Right kidney (tissue), 9 donors: ENCODE results near the gene FALEC.

ENCODE experiments used
- DNase-seq: peaks from one replicate; pipeline ENCODE4 v3.0.0-alpha.2; 2016
- long read RNA-seq, 8 donors: transcript quantifications; one replicate each; lab custom pipeline, GENCODE V29; 2026

The FALEC gene
- long read RNA-seq, donor 1 = 0 reads
- long read RNA-seq, donor 2 = 0 reads
- long read RNA-seq, donor 3 = 0 reads
- long read RNA-seq, donor 4 = 0 reads
- long read RNA-seq, donor 5 = 0 reads
- long read RNA-seq, donor 6 = 0 reads
- long read RNA-seq, donor 7 = 0 reads
- long read RNA-seq, donor 8 = 0 reads

DNA sequence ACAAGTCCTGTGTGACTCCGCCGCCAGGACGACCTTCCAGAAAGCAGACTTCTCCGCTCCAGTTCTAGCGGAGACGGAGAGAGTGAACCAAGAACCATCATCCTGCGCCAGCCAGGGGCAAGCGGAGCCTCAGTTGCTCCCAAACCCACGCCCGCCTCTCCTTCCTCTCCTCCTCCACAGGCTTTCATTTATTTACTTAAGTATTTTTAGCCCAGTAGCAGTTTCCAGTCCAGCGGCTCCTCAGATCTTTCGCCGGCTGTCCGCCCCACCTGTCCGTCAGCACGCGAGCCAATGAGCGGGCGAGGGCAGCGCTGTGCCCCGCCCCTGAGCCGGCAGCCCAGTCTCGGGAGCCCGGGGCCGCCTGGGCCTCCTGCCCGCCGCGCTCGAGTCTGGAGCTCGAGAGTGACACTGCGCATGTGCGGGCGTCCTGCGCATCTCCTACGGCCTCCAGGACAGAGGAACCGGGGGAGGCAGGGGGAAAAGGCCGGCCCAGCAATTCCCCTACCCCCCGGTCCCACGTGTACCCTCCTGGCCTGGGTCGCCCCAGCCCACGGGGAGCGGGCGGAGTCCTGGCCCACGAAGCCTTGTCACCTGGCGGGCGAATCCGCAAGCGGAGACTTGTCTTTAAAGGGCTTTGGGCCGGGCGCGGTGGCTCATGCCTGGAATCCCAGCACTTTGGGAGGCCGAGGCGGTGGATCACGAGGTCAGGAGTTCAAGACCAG is at the start of gene FALEC:
TSS of gene FALEC (plus strand) at position 425 of the 722 bp plus-strand sequence.
- peak; percentile 96 for DNase-seq

DNA sequence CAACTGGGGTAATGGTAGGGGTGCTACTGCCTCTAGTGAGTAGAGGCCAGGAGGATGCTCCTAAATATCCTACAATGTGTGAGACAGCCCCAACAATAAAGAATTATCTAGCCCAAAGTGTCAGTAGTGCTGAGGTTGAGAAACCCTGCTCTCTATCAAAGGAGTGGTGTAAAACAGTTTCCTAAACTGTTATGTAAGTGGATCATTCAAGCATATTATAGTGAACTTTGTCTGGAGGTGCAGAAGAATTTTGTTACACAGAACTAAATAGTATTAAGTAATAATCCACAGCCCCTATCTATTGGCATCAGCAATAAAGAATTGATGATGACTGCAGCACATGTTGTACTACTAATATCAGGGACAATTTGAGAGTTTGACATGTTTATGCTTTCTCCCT is 48.6 kb upstream of the FALEC start:
- no peak for DNase-seq

DNA sequence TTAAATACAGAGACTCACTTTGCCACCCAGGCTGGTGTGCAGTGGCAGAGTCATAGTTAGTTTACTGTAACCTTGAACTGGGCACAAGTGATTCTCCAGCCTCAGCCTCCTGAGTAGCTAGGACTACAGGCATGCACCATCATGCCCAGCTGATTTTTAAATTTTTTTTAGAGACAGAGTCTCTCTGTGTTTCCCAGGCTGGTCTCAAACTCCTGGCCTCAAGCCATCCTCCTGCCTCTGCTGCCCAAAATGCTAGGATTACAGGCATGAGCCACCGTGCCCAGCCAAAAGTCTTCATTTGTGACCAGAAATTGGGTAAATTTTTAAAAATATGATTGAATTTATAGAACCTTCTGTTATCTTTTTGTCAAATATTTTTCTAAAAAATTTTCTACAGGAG is 46.3 kb upstream of the FALEC start:
- DNase-seq = no peak

DNA sequence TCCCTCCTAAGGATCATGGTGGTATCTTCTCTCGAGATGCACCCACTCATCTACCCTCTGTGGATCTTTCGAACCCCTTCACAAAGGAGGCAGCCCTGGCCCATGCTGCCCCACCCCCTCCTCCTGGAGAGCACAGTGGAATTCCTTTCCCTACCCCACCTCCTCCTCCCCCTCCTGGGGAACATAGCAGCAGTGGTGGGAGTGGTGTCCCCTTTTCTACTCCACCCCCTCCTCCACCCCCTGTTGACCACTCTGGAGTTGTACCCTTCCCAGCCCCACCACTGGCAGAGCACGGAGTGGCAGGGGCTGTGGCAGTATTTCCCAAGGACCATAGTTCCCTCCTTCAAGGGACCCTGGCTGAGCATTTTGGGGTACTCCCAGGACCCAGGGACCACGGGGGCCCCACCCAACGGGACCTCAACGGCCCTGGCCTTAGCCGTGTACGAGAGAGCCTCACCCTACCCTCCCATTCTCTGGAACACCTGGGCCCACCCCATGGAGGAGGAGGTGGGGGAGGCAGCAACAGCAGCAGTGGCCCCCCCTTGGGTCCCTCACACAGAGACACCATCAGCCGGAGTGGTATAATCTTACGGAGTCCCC is 42.9 kb upstream of the FALEC start:
- DNase-seq = no peak

DNA sequence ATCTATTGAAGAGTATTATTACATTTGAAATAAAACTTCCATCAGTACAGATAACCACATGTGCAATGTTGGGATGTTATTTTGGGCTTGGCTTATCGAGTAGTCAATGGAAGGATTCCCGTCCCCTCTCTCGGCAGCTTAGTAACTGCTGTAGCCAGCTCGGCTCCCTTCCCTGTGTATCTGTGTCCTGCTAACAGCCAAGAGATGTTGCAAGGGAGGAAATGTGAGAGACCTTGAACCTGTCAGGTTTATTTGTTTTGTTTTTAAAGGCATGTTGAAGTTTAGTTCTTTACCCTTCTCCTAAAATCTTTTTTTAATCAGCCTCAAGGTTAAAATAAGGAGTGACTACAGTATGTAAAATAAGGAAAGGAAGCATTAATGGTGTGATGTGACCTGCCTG is 41.9 kb upstream of the FALEC start:
- DNase-seq = no peak

DNA sequence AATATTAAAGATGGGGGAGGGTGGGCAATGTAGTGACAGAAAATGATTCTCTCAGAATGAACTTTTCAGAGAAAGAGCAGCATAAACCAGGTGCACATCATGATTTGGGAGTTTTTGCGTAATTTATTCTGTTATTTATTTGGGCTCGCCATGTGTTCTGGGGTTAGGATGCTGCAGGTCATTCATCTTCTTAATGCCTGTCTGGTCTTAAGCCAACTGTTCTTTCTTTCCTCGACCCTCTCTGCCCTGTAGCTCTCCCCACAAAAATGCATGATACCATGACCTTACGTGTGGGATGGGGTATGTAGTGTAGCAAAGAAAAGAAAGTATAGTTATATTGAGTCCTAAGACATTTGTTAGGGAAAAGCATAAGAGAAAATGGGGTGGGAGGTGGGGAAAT is 40.7 kb upstream of the FALEC start:
- no peak for DNase-seq

DNA sequence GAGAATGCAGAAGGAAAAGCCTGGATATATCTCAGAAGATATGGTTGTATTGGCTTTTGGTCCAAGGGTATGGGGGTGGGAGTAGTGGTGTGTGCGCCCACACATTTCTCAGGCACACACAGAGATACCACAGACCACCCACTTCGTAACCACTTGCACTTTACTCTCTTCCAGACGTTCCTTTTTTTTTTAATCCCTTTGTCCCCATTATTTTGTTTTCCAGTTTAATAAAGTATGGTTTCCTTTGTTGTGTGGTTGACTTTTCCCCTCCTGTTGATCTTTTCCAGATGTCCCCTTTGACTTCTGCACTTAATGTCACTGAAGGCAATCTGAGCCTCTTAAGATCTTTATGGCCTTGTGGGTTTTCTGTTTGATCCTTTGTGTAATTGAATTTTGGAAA is 38.8 kb upstream of the FALEC start:
- no peak for DNase-seq

DNA sequence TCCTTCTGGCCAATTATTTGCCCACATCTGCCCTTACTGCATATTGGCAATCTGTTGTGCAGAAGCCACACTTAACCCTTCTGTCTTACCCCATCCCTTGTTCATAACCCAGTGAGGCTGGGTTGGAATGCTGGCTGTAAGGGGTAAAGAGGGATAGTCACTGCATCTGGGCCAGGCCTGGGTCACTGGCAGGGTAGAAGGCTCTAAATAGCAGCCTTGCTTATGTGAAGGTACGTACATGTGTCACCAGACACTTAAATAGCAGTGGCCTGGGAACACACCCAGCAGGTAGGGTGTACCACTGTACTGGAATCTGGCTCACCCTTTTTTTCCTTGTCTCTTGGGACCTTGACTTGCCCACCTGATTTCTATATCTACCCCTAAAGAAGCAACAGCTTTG is 38.2 kb upstream of the FALEC start:
- DNase-seq = no peak

DNA sequence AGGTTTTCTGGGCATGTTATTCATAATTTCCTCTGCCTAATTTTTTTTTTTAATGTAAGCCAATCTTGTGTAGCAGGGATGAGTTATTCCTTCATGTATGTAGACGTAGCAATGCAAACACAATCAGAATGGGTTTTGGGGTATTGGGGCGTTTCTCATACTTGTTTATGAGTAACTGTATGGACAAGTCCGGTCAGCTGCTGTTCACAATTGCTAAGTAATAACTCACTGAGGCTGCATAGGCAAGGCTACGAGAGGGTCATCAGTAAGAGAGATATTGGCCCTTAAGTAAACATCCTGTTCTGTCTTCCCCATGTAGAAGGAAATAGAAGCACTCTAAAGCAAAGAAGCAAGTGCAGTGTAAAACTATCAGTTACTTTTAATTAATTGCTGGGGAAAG is 37.8 kb upstream of the FALEC start:
- DNase-seq = no peak

DNA sequence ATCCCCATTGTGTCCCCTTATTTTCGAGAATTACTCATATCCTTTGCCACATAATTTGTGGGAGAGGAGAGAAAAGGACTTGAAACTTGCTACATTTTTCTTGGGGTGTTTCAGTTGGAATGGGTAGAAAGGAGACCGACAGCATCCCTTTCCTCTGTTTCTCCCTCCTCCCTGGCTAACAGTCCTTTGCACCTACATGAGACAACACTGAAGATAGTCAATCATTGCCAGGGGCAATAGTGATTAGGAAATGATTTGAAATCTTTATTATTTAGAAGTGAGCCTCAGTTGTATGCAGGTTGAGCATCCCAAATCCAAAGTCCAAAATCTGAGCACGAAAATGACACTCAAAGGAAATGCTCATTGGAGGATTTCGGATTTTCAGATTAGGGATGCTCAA is 36.2 kb upstream of the FALEC start:
- DNase-seq = no peak

DNA sequence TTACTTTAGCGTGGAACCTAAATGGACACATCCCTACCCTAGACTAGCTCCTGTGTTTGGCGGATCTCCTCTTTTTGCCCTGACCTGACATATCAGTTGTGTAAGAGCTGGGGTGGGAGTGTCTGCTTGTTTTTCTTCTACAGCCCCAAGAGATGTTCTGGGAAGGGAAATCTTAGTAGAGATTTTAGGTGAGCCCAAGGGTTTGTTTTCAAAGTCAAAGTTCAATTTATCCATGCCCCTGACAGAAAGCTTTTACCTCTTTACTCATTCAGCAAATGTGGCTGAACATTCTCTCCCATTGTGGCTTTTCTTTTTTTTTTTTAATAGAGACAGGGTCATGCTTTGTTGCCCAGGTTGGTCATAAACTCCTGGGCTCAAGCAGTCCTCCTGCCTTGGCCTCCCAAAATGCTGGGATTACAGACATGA is 35.6 kb upstream of the FALEC start:
- DNase-seq = no peak

DNA sequence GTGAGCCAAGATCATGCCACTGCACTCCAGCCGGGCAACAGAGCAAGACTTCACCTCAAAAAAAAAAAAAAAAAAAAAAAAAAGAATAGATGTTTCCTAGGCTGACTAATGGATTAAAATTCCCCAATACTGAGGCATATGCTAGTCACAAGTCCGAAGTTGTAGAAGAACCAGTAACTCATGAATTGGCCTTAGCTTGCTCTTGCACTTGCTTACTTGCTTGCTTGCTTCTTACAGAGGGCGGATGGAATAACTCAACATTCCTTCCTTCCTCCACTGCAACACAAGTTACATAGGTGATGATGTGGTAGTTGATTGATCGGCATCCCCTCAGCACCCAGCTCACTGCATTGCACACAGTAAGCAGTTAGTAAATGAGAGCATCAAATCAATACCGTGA is 31.1 kb upstream of the FALEC start:
- DNase-seq = no peak

DNA sequence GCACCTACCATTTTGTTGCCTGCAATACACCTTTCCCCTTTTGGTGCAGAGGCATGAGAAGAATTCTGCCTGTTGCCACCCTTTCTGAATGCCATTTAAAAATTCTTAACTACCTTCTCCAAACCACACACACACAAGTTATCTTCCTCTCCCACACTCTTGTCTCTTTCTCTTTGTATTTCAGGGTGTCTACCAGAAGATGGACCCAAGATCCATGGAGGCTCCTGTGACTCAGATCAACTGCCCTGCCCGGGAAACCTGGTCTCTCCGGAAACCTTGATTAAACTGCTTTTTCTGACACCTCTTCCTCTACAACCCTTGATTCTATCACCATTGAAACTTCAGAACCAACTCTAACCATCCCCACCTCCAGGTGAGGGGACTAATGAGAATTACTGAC is 30.7 kb upstream of the FALEC start:
- DNase-seq = no peak

DNA sequence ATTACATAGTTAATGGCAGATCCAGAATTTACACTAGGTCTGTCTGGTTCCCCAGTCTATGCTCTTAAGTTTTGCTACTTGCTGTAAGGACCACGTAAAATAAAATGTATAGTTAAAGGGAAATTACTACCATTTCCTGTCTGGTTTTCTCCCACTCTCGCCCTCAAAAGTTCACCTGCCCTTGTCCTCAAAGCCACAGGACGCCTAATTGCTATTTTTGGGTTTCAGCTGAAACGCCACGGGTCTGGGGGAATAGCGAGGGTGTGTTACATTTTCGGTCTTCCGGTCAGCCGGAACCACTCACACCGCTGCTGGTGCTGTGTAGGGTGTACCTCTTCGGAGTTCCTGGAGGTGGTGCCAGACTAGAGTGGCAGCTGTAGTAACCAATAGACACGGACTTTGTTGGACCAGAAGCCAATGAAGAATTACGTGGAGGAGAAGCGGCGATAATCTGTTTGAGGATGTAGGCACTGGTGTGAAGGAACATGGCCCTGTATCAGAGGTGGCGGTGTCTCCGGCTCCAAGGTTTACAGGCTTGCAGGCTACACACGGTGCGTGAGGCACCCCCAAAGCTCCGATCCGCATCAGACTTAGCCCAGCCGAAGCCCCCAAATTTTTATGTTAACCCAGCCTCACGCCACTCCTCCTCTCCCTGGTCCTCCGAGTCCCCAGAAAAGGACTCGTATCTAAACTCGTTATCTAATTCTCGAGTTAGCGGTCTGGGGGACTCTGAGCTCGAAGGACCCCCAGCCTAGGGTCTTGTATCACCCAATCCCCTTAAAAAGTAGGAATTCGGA is 28.4 kb upstream of the FALEC start, which contains the start of gene TARS2:
TSS of gene TARS2 (plus strand) at position 454 of the 797 bp plus-strand sequence. CDS start at position 486, 32 bp downstream.
- DNase-seq = peak; percentile 82

DNA sequence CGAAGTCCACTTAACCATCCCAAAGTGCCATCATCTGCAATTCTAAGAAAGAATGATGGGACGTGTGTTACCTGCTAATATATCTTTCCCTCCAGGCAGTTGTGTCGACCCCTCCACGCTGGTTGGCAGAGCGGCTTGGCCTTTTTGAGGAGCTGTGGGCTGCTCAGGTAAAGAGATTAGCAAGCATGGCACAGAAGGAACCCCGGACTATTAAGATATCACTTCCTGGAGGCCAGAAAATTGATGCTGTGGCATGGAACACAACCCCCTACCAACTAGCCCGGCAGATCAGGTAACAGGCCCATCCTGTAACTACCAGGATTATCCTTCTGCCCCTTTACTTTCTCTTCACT is 27.8 kb upstream of the FALEC start:
- DNase-seq = no peak

DNA sequence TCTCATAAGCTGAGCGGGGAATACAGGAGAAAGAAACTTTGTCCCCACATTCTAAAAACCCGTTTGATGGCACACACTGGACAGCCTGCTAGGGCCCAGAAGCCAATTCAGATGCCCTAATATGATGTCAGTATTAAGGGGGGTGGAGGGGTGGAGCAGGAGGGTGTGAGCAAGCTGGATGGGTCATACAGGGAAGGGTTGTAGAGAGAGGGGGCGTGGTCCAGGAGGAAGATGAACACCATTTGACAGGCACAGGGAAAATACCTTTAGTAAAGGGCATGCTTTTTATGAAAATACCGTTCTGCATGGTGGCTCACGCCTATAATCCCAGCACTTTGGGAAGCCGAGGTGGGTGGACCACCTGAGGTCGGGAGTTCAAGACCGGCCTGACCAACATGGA is 22.4 kb upstream of the FALEC start:
- no peak for DNase-seq

DNA sequence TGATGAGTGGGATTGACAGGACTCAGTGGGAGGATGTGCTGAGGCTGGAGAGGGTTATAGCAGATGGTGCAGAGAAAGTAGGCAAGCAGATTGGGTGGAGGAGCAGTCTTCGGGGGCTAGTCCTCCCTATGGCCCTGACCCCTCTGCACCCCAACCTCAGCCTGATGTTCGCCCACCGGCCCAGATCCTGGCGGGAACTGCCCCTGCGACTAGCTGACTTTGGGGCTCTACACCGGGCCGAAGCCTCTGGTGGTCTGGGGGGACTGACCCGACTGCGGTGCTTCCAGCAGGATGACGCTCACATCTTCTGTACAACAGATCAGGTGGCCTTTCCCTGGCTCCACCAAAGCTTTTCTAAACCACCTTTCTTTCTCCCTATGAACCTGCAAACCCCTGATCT is 17.2 kb upstream of the FALEC start:
- DNase-seq = no peak

DNA sequence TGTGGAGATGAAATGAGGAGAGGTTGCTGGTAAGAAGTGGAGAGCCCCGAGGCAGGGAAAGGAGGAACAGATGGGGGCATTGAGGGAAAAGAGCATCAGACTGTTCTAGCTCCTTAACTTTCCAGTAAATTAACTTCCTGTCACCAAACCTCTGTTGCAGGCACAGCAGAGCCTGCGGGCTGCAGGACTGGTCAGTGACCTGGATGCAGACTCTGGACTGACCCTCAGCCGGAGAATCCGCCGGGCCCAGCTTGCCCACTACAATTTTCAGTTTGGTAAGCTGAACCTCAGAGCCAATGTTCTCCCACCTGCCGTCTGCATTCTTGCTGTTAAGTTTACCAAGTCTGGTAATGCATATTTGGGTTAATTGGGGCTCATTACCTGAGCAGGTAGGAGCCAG is 10.1 kb upstream of the FALEC start:
- DNase-seq = no peak

DNA sequence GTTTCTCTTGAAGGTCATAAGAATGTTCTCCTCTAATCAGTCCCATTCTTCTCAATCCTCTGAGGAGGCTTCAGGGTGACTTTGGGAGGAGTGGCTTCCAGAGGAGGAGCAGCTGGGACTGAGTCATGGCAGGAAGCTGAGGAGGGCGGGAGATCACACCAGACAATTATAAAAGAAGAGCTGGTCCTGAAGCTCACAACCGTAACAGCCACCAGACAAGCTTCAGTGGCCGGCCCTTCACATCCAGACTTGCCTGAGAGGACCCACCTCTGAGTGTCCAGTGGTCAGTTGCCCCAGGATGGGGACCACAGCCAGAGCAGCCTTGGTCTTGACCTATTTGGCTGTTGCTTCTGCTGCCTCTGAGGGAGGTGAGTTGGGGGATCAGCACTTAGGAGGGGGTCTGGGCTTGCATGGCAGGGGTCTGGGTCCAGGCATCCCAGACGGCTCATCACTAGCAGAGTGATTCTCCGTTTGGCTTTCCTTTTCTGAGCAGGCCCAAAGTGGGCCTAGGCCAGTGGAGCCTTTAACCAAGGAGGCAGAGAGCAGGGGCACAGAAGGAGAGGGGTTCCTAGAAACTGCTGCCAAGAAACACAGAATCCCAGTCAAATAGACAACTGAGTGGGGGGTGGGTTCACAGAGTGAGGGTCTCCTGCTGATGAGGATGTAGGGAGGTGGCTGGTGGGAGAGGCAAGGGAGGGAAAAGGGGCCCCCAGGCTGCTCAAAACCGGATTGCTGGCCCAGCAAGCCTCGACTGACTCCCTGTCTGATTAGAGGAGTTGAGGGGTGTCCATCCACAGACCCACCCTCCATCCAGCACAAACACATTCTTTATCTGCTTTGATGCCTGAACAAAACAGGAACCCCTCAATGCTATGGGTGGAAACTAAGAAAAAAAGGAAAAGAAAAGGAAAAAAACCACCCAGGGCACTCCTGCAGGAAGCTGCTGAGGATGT is 7.4 kb upstream of the FALEC start, which contains the start of gene ECM1:
TSS of gene ECM1 (plus strand) at position 198 of the 953 bp plus-strand sequence. CDS start at position 299, 101 bp downstream.
- no peak for DNase-seq

DNA sequence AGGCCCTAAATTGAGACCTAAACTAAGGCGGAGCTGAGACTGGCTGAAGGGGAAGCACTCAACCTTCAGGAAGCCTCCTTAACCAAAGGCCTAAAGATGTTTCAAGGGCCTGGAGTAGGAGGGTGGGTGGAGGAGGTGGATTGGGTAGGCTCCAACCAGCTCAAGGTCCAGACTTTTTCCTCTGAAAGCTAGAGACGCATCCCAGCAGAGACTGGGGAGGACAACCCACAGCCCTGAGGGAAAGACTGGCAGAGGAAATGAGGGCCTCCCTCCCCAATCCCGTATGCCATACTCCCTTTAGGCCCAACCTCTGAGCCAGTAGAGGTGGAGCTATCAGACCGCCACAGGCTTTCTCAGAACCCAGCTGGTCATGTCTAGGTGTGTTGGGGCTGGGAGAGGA is 6.6 kb upstream of the FALEC start:
- DNase-seq = no peak

DNA sequence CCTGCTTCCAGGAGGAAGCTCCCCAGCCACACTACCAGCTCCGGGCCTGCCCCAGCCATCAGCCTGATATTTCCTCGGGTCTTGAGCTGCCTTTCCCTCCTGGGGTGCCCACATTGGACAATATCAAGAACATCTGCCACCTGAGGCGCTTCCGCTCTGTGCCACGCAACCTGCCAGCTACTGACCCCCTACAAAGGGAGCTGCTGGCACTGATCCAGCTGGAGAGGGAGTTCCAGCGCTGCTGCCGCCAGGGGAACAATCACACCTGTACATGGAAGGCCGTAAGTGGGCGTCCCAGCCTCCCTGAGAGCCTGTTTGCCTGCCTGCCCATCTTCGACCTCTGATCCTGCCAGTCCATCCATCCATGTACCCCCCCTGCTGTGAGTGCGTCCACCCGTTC is 4.0 kb upstream of the FALEC start:
- no peak for DNase-seq
